ENCODE measurements around the gene ADAMTS17.

Gene ADAMTS17

GRCh38 chr15:100265641-100266035 lies 76.1 kb downstream of the ADAMTS17 start:
- no peak for DNase-seq (ENCODE audit: low read depth)
- TF ChIP-seq, protein P1, sequence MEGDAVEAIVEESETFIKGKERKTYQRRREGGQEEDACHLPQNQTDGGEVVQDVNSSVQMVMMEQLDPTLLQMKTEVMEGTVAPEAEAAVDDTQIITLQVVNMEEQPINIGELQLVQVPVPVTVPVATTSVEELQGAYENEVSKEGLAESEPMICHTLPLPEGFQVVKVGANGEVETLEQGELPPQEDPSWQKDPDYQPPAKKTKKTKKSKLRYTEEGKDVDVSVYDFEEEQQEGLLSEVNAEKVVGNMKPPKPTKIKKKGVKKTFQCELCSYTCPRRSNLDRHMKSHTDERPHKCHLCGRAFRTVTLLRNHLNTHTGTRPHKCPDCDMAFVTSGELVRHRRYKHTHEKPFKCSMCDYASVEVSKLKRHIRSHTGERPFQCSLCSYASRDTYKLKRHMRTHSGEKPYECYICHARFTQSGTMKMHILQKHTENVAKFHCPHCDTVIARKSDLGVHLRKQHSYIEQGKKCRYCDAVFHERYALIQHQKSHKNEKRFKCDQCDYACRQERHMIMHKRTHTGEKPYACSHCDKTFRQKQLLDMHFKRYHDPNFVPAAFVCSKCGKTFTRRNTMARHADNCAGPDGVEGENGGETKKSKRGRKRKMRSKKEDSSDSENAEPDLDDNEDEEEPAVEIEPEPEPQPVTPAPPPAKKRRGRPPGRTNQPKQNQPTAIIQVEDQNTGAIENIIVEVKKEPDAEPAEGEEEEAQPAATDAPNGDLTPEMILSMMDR (IDR thresholded peaks at IDR 0.05; ENCODE audit: control insufficient read depth, extremely low read depth, insufficient read depth): no peak
- no peak overlapping the region for H3K4me3 ChIP-seq (ENCODE audit: low read depth, low read length)

DNA sequence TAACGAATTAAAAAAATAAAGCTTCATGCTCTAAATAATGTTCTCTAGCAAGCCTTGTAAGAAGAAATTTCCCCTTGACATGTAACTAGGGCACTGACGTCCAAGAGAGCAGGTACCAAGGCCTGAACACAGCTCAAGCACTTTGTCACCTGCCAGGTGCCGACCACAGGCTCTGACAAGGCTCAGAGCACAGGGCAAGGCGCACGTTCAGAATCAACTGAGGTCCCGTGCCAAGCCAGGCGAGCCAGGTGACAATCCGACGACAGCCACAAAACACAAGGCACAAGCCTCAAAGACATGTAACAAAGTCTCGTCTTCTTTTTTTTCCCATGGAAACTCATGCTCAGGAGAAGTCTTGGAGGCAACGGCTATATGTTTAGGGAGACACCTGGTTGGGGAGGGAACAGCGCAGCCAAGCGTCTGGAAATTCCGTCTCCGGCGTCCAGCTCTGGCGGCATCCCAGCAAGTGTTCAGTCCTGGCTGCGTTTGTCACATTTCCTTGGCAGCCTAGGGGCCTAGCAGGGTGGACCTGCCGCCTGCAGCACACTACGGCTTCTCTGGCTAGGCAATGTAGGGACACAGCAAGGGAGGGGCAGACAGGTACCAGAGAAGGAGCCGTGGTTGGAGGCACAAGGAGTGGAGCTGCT lies 76.7 kb downstream of the ADAMTS17 start:
- TF ChIP-seq, protein P1 (IDR thresholded peaks at IDR 0.05; ENCODE audit: control insufficient read depth, extremely low read depth, insufficient read depth): no peak
- DNase-seq (ENCODE audit: low read depth): no peak
- no peak overlapping the region for H3K4me3 ChIP-seq (ENCODE audit: low read depth, low read length)

DNA sequence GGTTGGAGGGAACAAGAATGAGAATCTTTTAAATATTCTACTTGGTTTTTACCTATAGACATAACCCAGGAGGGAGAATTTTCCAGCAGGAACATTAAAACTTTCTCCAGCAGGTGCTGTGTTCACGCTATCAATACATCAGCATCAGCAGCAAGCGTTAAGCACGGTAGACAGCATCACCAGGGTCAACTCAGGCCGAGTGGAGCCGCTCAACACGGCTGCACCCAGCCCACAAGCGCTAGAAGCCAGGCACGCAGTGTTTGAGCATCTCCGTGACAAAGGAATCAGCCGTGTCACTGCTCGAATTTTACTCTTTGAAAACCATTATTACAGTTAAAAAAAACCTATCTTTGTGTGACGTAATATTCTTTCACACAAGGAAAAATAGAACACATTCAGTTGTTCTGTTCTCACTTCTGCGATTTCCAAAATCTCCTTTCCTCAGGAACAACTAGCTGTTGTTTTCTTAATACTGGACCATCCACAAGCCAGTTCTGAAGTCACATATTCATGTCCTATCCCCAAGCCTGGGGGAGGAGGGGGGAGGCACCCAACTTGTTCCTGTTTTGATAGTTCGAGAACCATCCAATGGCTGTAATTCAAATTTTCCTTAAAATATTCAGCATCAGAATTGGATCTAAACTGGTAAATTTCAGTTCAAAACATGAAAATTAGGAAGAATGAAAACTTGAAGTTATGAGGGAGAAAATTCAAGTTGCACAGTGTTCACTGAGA lies 77.9 kb downstream of the ADAMTS17 start:
- TF ChIP-seq, protein P1 (IDR thresholded peaks at IDR 0.05; ENCODE audit: control insufficient read depth, extremely low read depth, insufficient read depth): no peak
- DNase-seq (ENCODE audit: low read depth): no peak
- H3K4me3 ChIP-seq (ENCODE audit: low read depth, low read length): no peak overlapping the region

DNA sequence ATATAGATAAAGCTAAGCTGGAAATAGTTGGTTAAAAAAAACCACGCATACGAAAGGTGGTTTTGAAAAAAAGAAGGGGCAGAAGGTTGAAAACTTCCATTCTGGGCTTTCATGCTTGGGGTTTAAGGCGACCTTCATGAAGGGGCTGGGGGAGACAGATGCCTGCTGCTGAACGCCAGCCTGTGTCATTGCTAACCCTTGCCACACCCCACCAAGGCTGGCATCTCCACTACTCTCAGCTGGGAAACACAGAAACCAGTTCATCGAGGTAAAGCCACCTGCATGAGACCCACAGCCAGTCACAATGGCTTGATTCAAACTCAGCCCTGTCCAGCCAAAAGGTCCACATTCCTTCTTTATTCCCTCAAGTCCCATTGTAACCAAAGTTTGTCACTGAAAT lies 78.7 kb downstream of the ADAMTS17 start:
- no peak for DNase-seq (ENCODE audit: low read depth)
- TF ChIP-seq, protein P1 (IDR thresholded peaks at IDR 0.05; ENCODE audit: control insufficient read depth, extremely low read depth, insufficient read depth): no peak
- H3K4me3 ChIP-seq (ENCODE audit: low read depth, low read length): no peak overlapping the region

GRCh38 chr15:100261302-100262240 lies 80.2 kb downstream of the ADAMTS17 start:
- no peak for DNase-seq (ENCODE audit: low read depth)
- TF ChIP-seq, protein P1 (IDR thresholded peaks at IDR 0.05; ENCODE audit: control insufficient read depth, extremely low read depth, insufficient read depth): no peak
- no peak overlapping the region for H3K4me3 ChIP-seq (ENCODE audit: low read depth, low read length)

- DNase-seq (ENCODE audit: low read depth): no peak
- H3K4me3 ChIP-seq (ENCODE audit: low read depth, low read length): no peak overlapping the region
- TF ChIP-seq, protein P1 (IDR thresholded peaks at IDR 0.05; ENCODE audit: control insufficient read depth, extremely low read depth, insufficient read depth): no peak
Observed at GRCh38 chr15:100259266-100259665, 82.5 kb downstream of the ADAMTS17 start.
